HepG2 (cell line): ENCODE results near the gene TK1. TPM values are rescaled to one million over a fixed set of nuclear protein-coding genes. Genes with fewer than 3 reads are reported as not detected.

Experiments used
- ATF6 ChIP-seq: sonication (generic); formaldehyde crosslinking; conservative IDR thresholded peaks from 2 replicates; pipeline ENCODE4 v1.4.0; 2020; ENCODE audit warnings: missing genetic modification reagents
- DPF2 ChIP-seq: sonication (generic); formaldehyde crosslinking; IDR thresholded peaks from 2 replicates; pipeline ENCODE4 v1.4.0; 2020; ENCODE audit warnings: mild to moderate bottlenecking, low read depth, missing genetic modification reagents, borderline replicate concordance
- ETS1 ChIP-seq: sonication (generic); formaldehyde crosslinking; IDR thresholded peaks from 2 replicates; pipeline ENCODE4 v1.4.0; 2020; ENCODE audit warnings: missing genetic modification reagents
- GFI1 ChIP-seq: sonication (generic); formaldehyde crosslinking; IDR thresholded peaks from 2 replicates; pipeline ENCODE4 v1.5.0; 2020; ENCODE audit warnings: missing genetic modification reagents, mild to moderate bottlenecking, borderline replicate concordance
- HES4 ChIP-seq: sonication (generic); formaldehyde crosslinking; IDR thresholded peaks from 2 replicates; pipeline ENCODE4 v1.9.0; 2021; ENCODE audit warnings: mild to moderate bottlenecking, missing genetic modification reagents, borderline replicate concordance
- IKZF1 ChIP-seq: fragments of 450-650 bp; IDR thresholded peaks from 2 replicates; pipeline ENCODE4 v1.7.1; 2016
- MAF1 ChIP-seq: sonication (generic); formaldehyde crosslinking; IDR thresholded peaks from 2 replicates; pipeline ENCODE4 v1.5.0; 2020; ENCODE audit warnings: missing genetic modification reagents, borderline replicate concordance
- MEF2D ChIP-seq: sonication (generic); formaldehyde crosslinking; IDR thresholded peaks from 2 replicates; pipeline ENCODE4 v1.5.1; 2020; ENCODE audit warnings: mild to moderate bottlenecking, missing genetic modification reagents
- NR1H2 ChIP-seq: sonication (generic); formaldehyde crosslinking; IDR thresholded peaks from 2 replicates; pipeline ENCODE4 v1.8.1; 2022; ENCODE audit warnings: low read depth, missing genetic modification reagents, borderline replicate concordance
- SMARCC2 ChIP-seq: fragments of 450-650 bp; IDR thresholded peaks from 2 replicates; pipeline ENCODE4 v1.6.1; 2017; ENCODE audit warnings: antibody characterized with exemption, mild to moderate bottlenecking
- SP1 ChIP-seq, 2 experiments: fragments of 450-650 bp in 1 of 2; sonication (generic) in 1 of 2; formaldehyde crosslinking in 1 of 2; IDR thresholded peaks; 2 replicates each; pipeline versions ENCODE4 v1.4.0 to v1.6.1; 2016 to 2020; ENCODE audit warnings: missing genetic modification reagents in 1 of 2
- TBX2 ChIP-seq: sonication (generic); formaldehyde crosslinking; IDR thresholded peaks from 2 replicates; pipeline ENCODE4 v1.5.0; 2020; ENCODE audit warnings: missing genetic modification reagents, mild to moderate bottlenecking, borderline replicate concordance
- ZBTB10 ChIP-seq: sonication (generic); formaldehyde crosslinking; IDR thresholded peaks from 2 replicates; pipeline ENCODE4 v1.4.0; 2020; ENCODE audit warnings: missing genetic modification reagents, borderline replicate concordance
- ZNF30 ChIP-seq: sonication (generic); formaldehyde crosslinking; IDR thresholded peaks from 2 replicates; pipeline ENCODE4 v1.5.0; 2020; ENCODE audit warnings: mild to moderate bottlenecking, missing genetic modification reagents
- ZXDC ChIP-seq: sonication (generic); formaldehyde crosslinking; IDR thresholded peaks from 2 replicates; pipeline ENCODE4 v1.5.0; 2020; ENCODE audit warnings: mild to moderate bottlenecking, missing genetic modification reagents
- polyA plus RNA-seq, 8 experiments: library from polyadenylated mRNA; depleted of rRNA in 3 of 8; stranded (reverse) in 7 of 8; unstranded in 1 of 8; fragments of >200 nt; fragmentation: Illumina TruSeq in 4 of 8; extraction: Trizol in 4 of 8; gene quantifications; 2 replicates each; pipeline versions ENCODE4 v1.2.1 to v1.2.3, GENCODE V29; 2011 to 2016; ENCODE audit warnings: low read depth in 4 of 8, missing spikeins in 1 of 8, mixed read lengths in 1 of 8; ENCODE audit not compliant: insufficient read depth in 1 of 8
- total RNA-seq, 5 experiments: library from RNA; depleted of rRNA; stranded (reverse); fragments of >200 nt; fragmentation: Illumina TruSeq; extraction: Trizol; gene quantifications; 2 replicates each; pipeline ENCODE4 v1.2.3, GENCODE V29; 2016; ENCODE audit warnings: low read depth in 1 of 5
- TF ChIP-seq, protein P1 (sequence below): sonication (generic); formaldehyde crosslinking; IDR thresholded peaks from 2 replicates; pipeline ENCODE4 v1.5.1; 2020; ENCODE audit warnings: missing genetic modification reagents, mild to moderate bottlenecking, borderline replicate concordance

TK1 gene
- total and polyA plus RNA-seq, 2 of the 13 experiments (the other 11 are each of a cell fraction or from before 2014, with no cell fraction given) = 45.0 to 96.0 TPM

- TF ChIP-seq DPF2 (CRISPR knock-in tag) = no peak
- TF ChIP-seq ZNF30 = no peak
- TF ChIP-seq, protein P1, sequence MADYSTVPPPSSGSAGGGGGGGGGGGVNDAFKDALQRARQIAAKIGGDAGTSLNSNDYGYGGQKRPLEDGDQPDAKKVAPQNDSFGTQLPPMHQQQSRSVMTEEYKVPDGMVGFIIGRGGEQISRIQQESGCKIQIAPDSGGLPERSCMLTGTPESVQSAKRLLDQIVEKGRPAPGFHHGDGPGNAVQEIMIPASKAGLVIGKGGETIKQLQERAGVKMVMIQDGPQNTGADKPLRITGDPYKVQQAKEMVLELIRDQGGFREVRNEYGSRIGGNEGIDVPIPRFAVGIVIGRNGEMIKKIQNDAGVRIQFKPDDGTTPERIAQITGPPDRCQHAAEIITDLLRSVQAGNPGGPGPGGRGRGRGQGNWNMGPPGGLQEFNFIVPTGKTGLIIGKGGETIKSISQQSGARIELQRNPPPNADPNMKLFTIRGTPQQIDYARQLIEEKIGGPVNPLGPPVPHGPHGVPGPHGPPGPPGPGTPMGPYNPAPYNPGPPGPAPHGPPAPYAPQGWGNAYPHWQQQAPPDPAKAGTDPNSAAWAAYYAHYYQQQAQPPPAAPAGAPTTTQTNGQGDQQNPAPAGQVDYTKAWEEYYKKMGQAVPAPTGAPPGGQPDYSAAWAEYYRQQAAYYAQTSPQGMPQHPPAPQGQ = no peak; the same call in 1 of the 2 replicates
- TF ChIP-seq SP1 (IDR thresholded peaks at IDR 0.05) = no peak
- peak; percentile 100 for TF ChIP-seq SP1 (CRISPR knock-in tag; IDR thresholded peaks at IDR 0.05)
- TF ChIP-seq ZXDC (CRISPR knock-in tag) = no peak
- TF ChIP-seq MAF1 (CRISPR knock-in tag) = no peak
- TF ChIP-seq ZBTB10 (CRISPR knock-in tag) = peak; percentile 27; the same call in 1 of the 2 replicates
- TF ChIP-seq HES4 = no peak
- TF ChIP-seq IKZF1 = no peak
- TF ChIP-seq NR1H2 (CRISPR knock-in tag) = no peak
- TF ChIP-seq ETS1 (CRISPR knock-in tag) = peak; percentile 92; the same call in 1 of the 2 replicates
- no peak; the same call in 1 of the 2 replicates for TF ChIP-seq ATF6
- peak; percentile 89 for TF ChIP-seq TBX2 (CRISPR knock-in tag)
- TF ChIP-seq MEF2D (CRISPR knock-in tag) = peak; percentile 37; the same call in 1 of the 2 replicates
- TF ChIP-seq GFI1 (CRISPR knock-in tag) = peak; percentile 24; the same call in 1 of the 2 replicates
- TF ChIP-seq SMARCC2 = no peak
Measured at GRCh38 chr17:78214016-78214705, 27.3 kb upstream of the TK1 start, which contains the start of gene BIRC5 (continued).
